GM06990 (cell line): Measurements from ENCODE around the gene POFUT1.

Source experiments
- DNase-seq: peaks from one replicate; pipeline ENCODE4 v3.0.0-alpha.2; 2011; ENCODE audit not compliant: insufficient read length; ENCODE audit errors: extremely low read depth
- H3K27me3 ChIP-seq: replicated peaks from 2 replicates; pipeline ENCODE4 v1.6.0; 2011; ENCODE audit warnings: low read length; ENCODE audit not compliant: control insufficient read depth, insufficient read depth
- H3K36me3 ChIP-seq: 2 replicates; pipeline ENCODE4 v1.5.1; 2011; ENCODE audit warnings: low read length; ENCODE audit not compliant: control insufficient read depth, insufficient read depth
- H3K4me3 ChIP-seq: replicated peaks from 2 replicates; pipeline ENCODE4 v1.5.1; 2011; ENCODE audit warnings: low read depth, mild to moderate bottlenecking, control low read depth, low read length
- TF ChIP-seq, protein P1 (sequence below): IDR thresholded peaks from 2 replicates; pipeline ENCODE4 v1.5.1; 2011; ENCODE audit warnings: low read length, control low read depth, mild to moderate bottlenecking, inconsistent platforms; ENCODE audit not compliant: insufficient read depth, poor library complexity, severe bottlenecking

POFUT1 gene

DNA sequence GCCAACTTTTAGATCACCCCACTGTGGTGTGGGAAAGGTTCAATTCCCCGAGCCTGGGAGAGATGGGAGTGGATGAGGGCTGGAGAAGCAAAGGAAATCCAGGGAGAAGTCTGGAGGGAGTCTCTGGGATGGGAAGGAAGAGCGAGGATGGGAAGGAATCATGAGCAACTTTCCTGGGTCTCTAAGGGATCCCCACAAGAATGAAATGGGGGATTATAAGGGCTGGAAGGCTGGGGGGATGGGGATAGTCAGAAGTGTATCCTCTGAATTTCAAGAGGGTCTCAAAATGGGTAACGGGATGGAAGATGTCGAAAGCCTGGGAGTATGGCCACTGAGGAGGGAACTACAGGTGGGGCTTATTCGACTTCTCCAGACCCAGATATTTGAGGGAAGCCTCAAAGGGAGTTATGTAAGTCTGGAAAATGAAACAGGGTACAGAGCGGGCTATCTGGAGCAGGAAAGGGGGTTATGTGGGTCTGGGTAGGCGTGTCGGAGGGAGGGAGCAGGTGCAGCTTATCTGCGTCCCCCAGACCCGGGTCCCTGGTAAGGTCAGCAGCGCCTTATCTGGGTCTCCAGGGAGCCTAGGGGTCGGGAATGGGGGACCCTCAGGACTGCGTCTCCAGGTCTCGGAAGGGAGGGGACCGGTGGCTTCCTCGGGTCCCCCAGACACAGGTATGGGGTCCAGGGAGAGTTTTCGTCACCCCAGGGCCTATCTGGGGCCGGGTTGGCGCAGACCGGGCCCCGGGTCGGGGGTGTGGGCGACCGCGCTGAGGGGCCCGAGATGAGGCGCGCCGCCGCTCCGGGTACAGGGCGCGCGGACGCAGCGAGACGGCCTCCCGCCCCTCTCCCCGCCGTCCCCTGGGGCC, 687 bp upstream of the POFUT1 start:
- Histone ChIP-seq H3K27me3 (no peaks in the 10 kb centered on the region), H3K36me3 (peaks cover 7% of the 10 kb centered on the region), H3K4me3 (peak overlapping the region; percentile 94)
- TF ChIP-seq, protein P1, sequence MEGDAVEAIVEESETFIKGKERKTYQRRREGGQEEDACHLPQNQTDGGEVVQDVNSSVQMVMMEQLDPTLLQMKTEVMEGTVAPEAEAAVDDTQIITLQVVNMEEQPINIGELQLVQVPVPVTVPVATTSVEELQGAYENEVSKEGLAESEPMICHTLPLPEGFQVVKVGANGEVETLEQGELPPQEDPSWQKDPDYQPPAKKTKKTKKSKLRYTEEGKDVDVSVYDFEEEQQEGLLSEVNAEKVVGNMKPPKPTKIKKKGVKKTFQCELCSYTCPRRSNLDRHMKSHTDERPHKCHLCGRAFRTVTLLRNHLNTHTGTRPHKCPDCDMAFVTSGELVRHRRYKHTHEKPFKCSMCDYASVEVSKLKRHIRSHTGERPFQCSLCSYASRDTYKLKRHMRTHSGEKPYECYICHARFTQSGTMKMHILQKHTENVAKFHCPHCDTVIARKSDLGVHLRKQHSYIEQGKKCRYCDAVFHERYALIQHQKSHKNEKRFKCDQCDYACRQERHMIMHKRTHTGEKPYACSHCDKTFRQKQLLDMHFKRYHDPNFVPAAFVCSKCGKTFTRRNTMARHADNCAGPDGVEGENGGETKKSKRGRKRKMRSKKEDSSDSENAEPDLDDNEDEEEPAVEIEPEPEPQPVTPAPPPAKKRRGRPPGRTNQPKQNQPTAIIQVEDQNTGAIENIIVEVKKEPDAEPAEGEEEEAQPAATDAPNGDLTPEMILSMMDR, result no peak
- DNase-seq, result no peak

- Histone ChIP-seq H3K27me3 (no peaks in the 10 kb centered on the region), H3K36me3 (peaks cover 7% of the 10 kb centered on the region), H3K4me3 (peak overlapping the region; percentile 99)
- DNase-seq, result no peak
- TF ChIP-seq, protein P1, result no peak
Measured at GRCh38 chr20:32208499-32209154, 947 bp downstream of the POFUT1 start.

DNA sequence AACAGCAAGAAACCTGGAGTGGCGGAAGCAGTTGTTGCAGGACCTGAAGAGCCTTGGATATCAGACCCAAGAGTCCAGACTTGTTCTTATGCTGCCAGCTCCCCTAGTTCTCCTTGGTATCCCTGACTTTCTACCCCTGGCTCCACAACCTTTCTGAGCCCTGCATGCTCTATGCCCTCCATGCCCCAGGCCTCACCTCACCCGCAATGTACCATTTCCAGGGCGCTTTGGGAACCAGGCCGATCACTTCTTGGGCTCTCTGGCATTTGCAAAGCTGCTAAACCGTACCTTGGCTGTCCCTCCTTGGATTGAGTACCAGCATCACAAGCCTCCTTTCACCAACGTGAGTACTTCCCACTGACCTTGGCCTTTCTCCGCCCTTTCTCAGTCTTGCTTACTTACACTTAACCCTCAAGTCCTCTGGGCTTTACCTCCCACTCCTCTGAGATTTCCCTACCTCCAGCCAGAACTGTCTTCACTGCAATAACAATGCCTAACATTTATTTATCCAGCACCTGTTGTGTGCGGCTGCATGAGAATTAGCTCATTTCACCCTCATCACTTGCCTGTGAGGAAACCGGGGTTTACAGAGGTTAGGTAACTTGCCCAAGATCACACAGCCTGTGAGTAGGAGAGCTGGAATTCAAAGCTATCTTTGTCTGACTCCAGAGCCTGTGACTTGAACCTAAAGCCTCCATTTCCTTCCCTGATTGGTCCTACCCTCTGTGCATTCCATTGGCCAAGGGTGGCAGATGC, 2.3 kb downstream of the POFUT1 start:
- Histone ChIP-seq H3K4me3 (no peak overlapping the region), H3K27me3 (no peaks in the 10 kb centered on the region), H3K36me3 (peaks cover 9% of the 10 kb centered on the region)
- TF ChIP-seq, protein P1, result no peak
- DNase-seq, result no peak

- TF ChIP-seq, protein P1, result no peak
- H3K4me3 ChIP-seq, result no peak overlapping the region
- H3K36me3 ChIP-seq, result peaks cover 25% of the 10 kb centered on the region
- DNase-seq, result no peak
- H3K27me3 ChIP-seq, result no peaks in the 10 kb centered on the region
Measured at GRCh38 chr20:32213870-32214269, 6.2 kb downstream of the POFUT1 start.

GRCh38 chr20:32215147-32215546, 7.5 kb downstream of the POFUT1 start:
- H3K4me3 ChIP-seq, result no peak overlapping the region
- peaks cover 28% of the 10 kb centered on the region for H3K36me3 ChIP-seq
- TF ChIP-seq, protein P1, result no peak
- no peaks in the 10 kb centered on the region for H3K27me3 ChIP-seq
- DNase-seq, result no peak
